ENCODE results near the gene UGT1A5.
"Not testable (repeated sequence)": the region's sequence is repeated elsewhere in the genome, so short reads cannot be mapped to it uniquely, and the experiment has no call there.

Gene UGT1A5

DNA sequence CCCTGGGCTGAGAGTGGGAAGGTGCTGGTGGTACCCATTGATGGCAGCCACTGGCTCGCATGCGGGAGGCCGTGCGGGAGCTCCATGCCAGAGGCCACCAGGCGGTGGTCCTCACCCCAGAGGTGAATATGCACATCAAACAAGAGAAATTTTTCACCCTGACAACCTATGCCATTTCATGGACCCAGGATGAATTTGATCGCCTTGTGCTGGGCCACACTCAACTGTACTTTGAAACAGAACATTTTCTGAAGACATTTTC lies 34.5 kb downstream of the UGT1A5 start:
- no peak for TF ChIP-seq ZFX (IDR thresholded peaks at IDR 0.05)
- TF ChIP-seq, protein P1, sequence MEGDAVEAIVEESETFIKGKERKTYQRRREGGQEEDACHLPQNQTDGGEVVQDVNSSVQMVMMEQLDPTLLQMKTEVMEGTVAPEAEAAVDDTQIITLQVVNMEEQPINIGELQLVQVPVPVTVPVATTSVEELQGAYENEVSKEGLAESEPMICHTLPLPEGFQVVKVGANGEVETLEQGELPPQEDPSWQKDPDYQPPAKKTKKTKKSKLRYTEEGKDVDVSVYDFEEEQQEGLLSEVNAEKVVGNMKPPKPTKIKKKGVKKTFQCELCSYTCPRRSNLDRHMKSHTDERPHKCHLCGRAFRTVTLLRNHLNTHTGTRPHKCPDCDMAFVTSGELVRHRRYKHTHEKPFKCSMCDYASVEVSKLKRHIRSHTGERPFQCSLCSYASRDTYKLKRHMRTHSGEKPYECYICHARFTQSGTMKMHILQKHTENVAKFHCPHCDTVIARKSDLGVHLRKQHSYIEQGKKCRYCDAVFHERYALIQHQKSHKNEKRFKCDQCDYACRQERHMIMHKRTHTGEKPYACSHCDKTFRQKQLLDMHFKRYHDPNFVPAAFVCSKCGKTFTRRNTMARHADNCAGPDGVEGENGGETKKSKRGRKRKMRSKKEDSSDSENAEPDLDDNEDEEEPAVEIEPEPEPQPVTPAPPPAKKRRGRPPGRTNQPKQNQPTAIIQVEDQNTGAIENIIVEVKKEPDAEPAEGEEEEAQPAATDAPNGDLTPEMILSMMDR (conservative IDR thresholded peaks at IDR 0.05), result no peak
- no peak overlapping the region for H3K27ac ChIP-seq

DNA sequence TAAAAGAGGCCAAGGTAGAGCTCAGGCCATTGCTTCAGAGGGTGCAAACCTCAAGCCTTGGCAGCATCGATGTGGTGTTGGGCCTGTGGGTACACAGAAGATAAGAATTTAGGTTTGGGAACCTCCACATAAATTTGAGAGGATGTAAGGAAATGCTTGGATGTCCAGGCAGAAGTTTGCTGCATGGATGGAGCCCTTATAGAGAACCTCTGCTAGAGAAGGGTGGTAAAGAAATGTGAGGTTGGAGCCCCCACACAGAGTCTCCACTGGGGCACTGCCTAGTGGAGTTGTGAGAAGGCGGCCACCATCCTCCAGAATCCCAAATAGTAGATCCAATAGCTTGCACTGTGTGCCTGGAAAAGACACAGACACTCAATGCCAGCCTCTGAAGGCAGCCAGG lies 38.0 kb downstream of the UGT1A5 start:
- H3K27ac ChIP-seq, result not testable (repeated sequence)

DNA sequence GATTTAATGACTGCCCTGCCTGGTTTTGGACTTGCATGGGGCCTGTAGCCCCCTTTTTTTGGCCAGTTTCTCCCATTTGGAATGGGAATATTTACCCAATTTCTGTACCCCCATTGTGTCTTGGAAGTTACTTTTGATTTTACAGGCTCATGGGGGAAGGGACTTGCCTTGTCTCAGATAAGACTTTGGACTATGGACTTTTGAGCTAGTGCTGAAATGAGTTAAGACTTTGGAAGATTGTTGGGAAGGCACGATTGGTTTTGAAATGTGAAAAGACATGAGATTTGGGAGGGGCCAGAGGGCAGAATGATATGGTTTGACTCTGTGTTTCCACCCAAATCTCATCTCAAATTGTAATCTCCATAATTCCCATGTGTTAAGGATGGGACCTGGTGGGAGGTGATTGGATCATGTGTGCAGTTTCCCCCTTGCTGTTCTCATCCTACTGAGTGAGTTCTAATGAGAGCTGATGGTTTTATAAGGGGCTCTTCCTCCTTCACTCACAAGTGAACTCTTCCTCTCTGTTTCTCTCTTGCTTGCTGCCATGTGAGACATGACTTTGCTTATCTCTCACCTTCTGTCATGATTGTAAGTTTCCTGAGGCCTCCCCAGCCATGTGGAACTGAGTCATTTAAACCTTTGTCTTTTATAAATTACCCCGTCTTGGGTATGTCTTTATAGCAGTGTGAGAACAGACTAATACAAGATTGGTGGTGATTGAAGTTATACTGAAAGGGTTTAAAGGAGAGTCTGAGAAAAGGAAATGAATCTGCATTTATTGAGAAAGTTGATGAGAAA lies 38.7 kb downstream of the UGT1A5 start:
- not testable (repeated sequence) for H3K27ac ChIP-seq

DNA sequence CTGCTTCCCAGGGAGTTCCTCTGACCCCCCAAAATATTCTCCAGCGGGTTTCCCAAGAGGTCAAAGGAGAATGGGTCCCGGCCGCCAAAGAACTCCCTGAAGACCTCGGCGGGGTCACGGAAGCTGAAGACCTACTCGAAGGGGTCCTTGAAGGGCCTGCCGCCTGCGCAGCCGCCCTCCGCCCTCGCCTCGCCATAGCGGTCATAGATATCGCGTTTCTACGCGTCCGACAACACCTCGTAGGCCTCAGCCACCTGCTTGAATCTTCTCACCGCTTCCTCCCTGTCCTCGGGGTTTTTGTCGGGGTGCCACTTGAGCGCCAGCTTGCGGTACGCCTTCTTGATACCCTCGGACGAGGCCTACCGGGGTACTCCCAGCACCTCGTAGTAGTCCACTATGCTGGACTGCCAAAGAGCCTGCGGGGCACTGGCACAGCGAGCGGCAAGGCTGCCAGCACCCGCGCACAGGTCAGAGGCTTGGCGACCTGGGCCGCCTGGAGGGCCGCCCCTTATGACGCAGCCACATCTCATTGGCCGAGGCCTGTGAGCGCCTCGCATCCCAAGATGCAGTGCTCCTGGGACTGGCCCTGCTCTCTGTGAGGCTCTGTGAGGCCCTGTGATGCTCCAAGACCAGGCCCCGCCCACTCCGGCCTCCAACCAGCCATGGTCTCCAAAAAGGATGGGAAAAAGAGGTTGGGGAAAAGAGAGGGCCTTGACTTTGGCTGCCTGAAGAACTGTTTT lies 42.3 kb downstream of the UGT1A5 start:
- TF ChIP-seq, protein P1 (conservative IDR thresholded peaks at IDR 0.05), result no peak
- TF ChIP-seq ZFX (IDR thresholded peaks at IDR 0.05), result no peak
- no peak overlapping the region for H3K27ac ChIP-seq

DNA sequence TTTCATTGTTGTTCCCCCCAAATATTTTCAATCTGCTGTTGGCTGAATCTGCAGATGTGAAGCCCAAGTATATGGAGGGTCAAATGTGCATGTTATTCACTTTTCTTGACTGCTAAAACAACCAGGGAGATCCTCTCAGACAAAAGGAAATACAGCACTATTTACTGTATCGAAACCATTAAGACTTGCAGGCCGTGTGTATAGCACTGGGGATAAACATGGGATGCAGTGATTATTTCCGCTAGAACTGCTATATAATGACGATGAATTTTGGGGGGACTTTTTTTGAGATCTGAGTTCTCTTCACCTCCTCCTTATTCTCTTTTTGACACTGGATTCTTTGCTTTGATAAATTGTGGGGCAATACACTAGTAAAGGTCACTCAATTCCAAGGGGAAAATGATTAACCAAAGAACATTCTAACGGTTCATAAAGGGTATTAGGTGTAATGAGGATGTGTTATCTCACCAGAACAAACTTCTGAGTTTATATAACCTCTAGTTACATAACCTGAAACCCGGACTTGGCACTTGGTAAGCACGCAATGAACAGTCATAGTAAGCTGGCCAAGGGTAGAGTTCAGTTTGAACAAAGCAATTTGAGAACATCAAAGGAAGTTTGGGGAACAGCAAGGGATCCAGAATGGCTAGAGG lies 43.8 kb downstream of the UGT1A5 start:
- TF ChIP-seq ZFX (IDR thresholded peaks at IDR 0.05), result no peak
- TF ChIP-seq, protein P1 (conservative IDR thresholded peaks at IDR 0.05), result no peak
- no peak overlapping the region for H3K27ac ChIP-seq

DNA sequence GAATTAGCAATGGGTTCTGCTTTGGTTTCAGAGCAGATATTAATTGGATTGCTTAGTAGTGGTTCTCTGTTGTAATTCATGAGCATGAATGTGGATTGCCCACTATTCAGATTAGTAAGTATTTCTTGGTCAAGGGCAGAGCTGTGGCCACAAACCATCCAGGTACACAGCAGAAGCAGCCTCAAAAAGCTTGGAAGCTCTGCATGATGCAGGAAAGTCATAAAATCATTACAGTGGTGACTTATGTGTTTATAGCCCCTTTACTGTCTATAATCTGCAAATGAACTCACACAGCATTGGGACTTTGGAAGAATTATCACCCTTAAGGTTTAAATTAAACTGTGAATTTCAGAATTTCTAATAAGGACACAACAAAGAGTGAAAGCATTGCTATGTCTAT lies 45.4 kb downstream of the UGT1A5 start:
- H3K27ac ChIP-seq, result no peak overlapping the region
- no peak for TF ChIP-seq ZFX (IDR thresholded peaks at IDR 0.05)
- TF ChIP-seq, protein P1 (conservative IDR thresholded peaks at IDR 0.05), result no peak

DNA sequence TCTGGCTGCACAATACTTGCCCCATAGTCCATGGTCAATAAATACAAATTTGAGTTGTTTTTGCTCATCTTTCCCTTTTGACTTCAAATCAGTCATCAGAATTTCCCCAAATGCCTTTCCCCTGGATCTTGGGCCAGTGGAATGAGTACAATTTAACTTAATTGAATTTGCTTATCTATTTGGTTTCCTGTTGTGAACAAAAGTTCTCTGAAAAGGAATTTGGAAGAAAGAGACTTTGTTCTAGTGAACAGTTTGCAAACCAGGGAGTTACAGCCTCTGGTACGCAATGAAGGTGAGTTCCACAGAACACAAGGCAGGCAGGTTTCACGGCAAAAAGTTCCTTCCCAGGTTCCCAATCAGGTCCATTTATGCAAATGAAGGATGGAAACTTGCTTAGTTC lies 46.1 kb downstream of the UGT1A5 start:
- TF ChIP-seq, protein P1 (conservative IDR thresholded peaks at IDR 0.05), result no peak
- no peak for TF ChIP-seq ZFX (IDR thresholded peaks at IDR 0.05)
- H3K27ac ChIP-seq, result no peak overlapping the region

DNA sequence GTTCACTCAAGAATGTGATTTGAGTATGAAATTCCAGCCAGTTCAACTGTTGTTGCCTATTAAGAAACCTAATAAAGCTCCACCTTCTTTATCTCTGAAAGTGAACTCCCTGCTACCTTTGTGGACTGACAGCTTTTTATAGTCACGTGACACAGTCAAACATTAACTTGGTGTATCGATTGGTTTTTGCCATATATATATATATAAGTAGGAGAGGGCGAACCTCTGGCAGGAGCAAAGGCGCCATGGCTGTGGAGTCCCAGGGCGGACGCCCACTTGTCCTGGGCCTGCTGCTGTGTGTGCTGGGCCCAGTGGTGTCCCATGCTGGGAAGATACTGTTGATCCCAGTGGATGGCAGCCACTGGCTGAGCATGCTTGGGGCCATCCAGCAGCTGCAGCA lies 47.3 kb downstream of the UGT1A5 start, which contains the start of gene UGT1A1:
UGT1A1 (plus strand) TSS at position 228 of the 400 bp plus-strand sequence; CDS start at position 246, 18 bp downstream.
- no peak within 1 kb of the TSS for H3K27ac ChIP-seq
- TF ChIP-seq, protein P1 (conservative IDR thresholded peaks at IDR 0.05), result no peak
- TF ChIP-seq ZFX (IDR thresholded peaks at IDR 0.05), result no peak
